ENCODE data around the gene OR2C1. TPM values are rescaled to one million over a fixed set of nuclear protein-coding genes. Genes with fewer than 3 reads are reported as not detected.

Gene OR2C1
- total RNA-seq, 1 experiment from 2014 or later: not detected

- Mint-ChIP-seq H3K27ac (no peak overlapping the region), H3K27me3 (ENCODE audit: low read depth) (peaks cover 22% of the 10 kb centered on the region), H3K4me1 (no peaks in the 10 kb centered on the region), H3K9me3 (peaks cover 36% of the 10 kb centered on the region), H3K4me3 (no peak overlapping the region), H3K36me3 (peaks cover 2% of the 10 kb centered on the region; the same call in 1 of the 2 replicates)
- TF ChIP-seq PREB (CRISPR knock-in tag; IDR thresholded peaks at IDR 0.05; ENCODE audit: borderline replicate concordance) (no peak), ZNF512 (CRISPR knock-in tag; IDR thresholded peaks at IDR 0.05; ENCODE audit: borderline replicate concordance) (no peak), TCF7 (CRISPR knock-in tag; IDR thresholded peaks at IDR 0.05; ENCODE audit: low read depth) (no peak), FOXJ3 (CRISPR knock-in tag; IDR thresholded peaks at IDR 0.05; ENCODE audit: borderline replicate concordance) (no peak), SOX15 (CRISPR knock-in tag; IDR thresholded peaks at IDR 0.05) (no peak), FOXP4 (CRISPR knock-in tag; IDR thresholded peaks at IDR 0.05) (no peak), MYBL2 (CRISPR knock-in tag; IDR thresholded peaks at IDR 0.05) (no peak), ZNF317 (CRISPR knock-in tag; IDR thresholded peaks at IDR 0.05; ENCODE audit: borderline replicate concordance, low read depth) (no peak), ZNF121 (CRISPR knock-in tag; IDR thresholded peaks at IDR 0.05) (no peak), E2F4 (CRISPR knock-in tag; IDR thresholded peaks at IDR 0.05; ENCODE audit: borderline replicate concordance, low read depth) (no peak), ZNF263 (CRISPR knock-in tag; IDR thresholded peaks at IDR 0.05; ENCODE audit: low read depth) (no peak), MXD4 (CRISPR knock-in tag; IDR thresholded peaks at IDR 0.05; ENCODE audit: borderline replicate concordance) (no peak), ATF6 (CRISPR knock-in tag; IDR thresholded peaks at IDR 0.05) (no peak)
- ChIA-PET POLR2A (no interaction called here), CTCF (no interaction called here)
- DNase-seq (ENCODE audit: low spot score): no peak
- no peak for ATAC-seq
Observed at GRCh38 chr16:3346041-3346440, 9.6 kb upstream of the OR2C1 start.

- CTCF ChIA-PET: no interaction called here
- Mint-ChIP-seq H3K9me3 (peaks cover 31% of the 10 kb centered on the region), H3K27ac (no peak overlapping the region), H3K36me3 (peaks cover 2% of the 10 kb centered on the region; the same call in 1 of the 2 replicates), H3K4me3 (no peak overlapping the region), H3K4me1 (no peaks in the 10 kb centered on the region), H3K27me3 (ENCODE audit: low read depth) (peaks cover 23% of the 10 kb centered on the region)
- no peak for TF ChIP-seq ZNF532 (CRISPR knock-in tag; IDR thresholded peaks at IDR 0.05; ENCODE audit: borderline replicate concordance)
- POLR2A ChIA-PET: no interaction called here
- ATAC-seq (no peak), DNase-seq (ENCODE audit: low spot score) (no peak)
Observed at GRCh38 chr16:3347586-3347985, 8.1 kb upstream of the OR2C1 start.

Data from WTC11 (cell line).